Measurements from ENCODE around the gene RIT2.

The RIT2 gene

GRCh38 chr18:43115076-43115921 lies at the start of gene RIT2:
Gene RIT2 (minus strand): TSS chr18:43115685.
- DNase-seq, result no peak

GRCh38 chr18:43161528-43161927 lies 46.0 kb upstream of the RIT2 start:
- no peak for DNase-seq

GRCh38 chr18:43160509-43160908 lies 45.0 kb upstream of the RIT2 start:
- no peak for DNase-seq

- DNase-seq, result no peak
Observed at GRCh38 chr18:43159926-43160325, 44.4 kb upstream of the RIT2 start.

GRCh38 chr18:43159086-43159770 lies 43.7 kb upstream of the RIT2 start:
- no peak for DNase-seq

- DNase-seq, result no peak
Observed at GRCh38 chr18:43158381-43158780, 42.9 kb upstream of the RIT2 start.

- no peak for DNase-seq
Observed at GRCh38 chr18:43155842-43156241, 40.4 kb upstream of the RIT2 start.

GRCh38 chr18:43148231-43148630 lies 32.7 kb upstream of the RIT2 start:
- DNase-seq, result no peak

- no peak for DNase-seq
Observed at GRCh38 chr18:43141208-43141607, 25.7 kb upstream of the RIT2 start.

- DNase-seq, result no peak
Observed at GRCh38 chr18:43139288-43139946, 23.9 kb upstream of the RIT2 start.

- no peak for DNase-seq
Observed at GRCh38 chr18:43134876-43135275, 19.4 kb upstream of the RIT2 start.

- no peak for DNase-seq
Observed at GRCh38 chr18:43130716-43131260, 15.3 kb upstream of the RIT2 start.

GRCh38 chr18:43129946-43130524 lies 14.6 kb upstream of the RIT2 start:
- DNase-seq, result no peak

- no peak for DNase-seq
Observed at GRCh38 chr18:43125471-43125870, 10.0 kb upstream of the RIT2 start.

GRCh38 chr18:43122955-43123354 lies 7.5 kb upstream of the RIT2 start:
- DNase-seq, result no peak

GRCh38 chr18:43116699-43117294 lies 1.3 kb upstream of the RIT2 start:
- DNase-seq, result no peak

- DNase-seq, result no peak
Observed at GRCh38 chr18:43113220-43113895, 2.1 kb downstream of the RIT2 start.

- no peak for DNase-seq
Observed at GRCh38 chr18:43108882-43109281, 6.6 kb downstream of the RIT2 start.

- no peak for DNase-seq
Observed at GRCh38 chr18:43108469-43108868, 7.0 kb downstream of the RIT2 start.

- DNase-seq, result no peak
Observed at GRCh38 chr18:43093646-43094045, 21.8 kb downstream of the RIT2 start.

GRCh38 chr18:43092539-43092938 lies 22.9 kb downstream of the RIT2 start:
- no peak for DNase-seq

GRCh38 chr18:43081396-43081795 lies 34.1 kb downstream of the RIT2 start:
- DNase-seq, result no peak

Measured in stimulated activated CD4-positive, alpha-beta T cell treated with anti-CD3 and anti-CD28 coated beads, Interleukin-2, amount 100 ng/mL, for 48 hours (primary cell).